ENCODE results near the gene ATG14. TPM values are rescaled to one million over a fixed set of nuclear protein-coding genes. Genes with fewer than 3 reads are reported as not detected.
"Not testable (repeated sequence)": the region's sequence is repeated elsewhere in the genome, so short reads cannot be mapped to it uniquely, and the experiment has no call there.

The ATG14 gene, protein sequence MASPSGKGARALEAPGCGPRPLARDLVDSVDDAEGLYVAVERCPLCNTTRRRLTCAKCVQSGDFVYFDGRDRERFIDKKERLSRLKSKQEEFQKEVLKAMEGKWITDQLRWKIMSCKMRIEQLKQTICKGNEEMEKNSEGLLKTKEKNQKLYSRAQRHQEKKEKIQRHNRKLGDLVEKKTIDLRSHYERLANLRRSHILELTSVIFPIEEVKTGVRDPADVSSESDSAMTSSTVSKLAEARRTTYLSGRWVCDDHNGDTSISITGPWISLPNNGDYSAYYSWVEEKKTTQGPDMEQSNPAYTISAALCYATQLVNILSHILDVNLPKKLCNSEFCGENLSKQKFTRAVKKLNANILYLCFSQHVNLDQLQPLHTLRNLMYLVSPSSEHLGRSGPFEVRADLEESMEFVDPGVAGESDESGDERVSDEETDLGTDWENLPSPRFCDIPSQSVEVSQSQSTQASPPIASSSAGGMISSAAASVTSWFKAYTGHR
- 1 to 10 TPM; 7.4 to 8.3 TPM for total RNA-seq

DNA sequence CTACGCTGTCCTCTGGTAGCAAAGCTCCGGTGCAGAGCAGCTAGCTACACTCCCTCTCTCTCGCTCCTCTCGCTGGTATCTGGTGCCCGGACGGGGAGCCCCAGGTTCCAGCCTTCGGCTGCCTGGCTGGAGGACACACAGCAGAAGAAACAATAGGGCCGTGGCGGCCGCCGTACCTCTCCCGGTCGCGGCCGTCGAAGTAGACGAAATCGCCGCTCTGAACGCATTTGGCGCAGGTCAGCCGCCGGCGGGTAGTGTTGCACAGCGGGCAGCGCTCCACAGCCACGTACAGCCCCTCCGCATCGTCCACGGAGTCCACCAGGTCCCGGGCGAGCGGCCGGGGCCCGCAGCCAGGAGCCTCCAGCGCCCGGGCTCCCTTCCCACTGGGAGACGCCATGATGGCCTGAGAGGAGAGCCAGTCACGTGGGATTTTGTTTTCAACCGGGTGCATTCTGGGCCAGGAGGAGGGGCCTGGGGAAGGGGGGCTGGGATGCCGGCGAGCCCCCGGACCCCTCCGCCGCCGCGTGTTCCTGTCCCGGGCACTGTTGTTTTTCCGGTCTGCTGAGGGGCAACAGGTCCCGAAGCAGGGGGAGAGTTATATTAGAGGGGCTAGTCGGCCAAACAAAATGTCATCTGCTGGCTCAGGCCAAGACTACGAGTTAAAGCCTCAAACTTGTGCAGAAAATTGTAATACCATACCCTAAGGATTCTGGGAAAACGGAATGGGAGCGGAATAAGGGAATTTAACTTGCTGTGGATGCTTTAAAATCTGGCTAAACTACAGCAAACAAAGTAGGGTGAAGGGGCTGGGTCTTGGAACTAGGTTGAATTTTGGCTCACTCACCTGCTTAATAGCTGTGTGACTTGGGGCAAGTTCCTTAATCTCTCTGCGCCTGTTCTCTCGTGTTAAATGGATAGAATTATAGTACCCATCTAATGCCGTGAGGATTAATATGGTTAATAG is at the start of gene ATG14:
TSS of gene ATG14 (minus strand) at position 405 of the 964 bp plus-strand sequence. CDS start at position 397, 8 bp downstream.
- H3K9me3 Mint-ChIP-seq: no peaks in the 10 kb centered on the region
- no peaks in the 10 kb centered on the region for H3K36me3 Mint-ChIP-seq
- peak within 1 kb of the TSS; percentile 92 to 93 for H3K27ac Mint-ChIP-seq
- peak; percentile 74 to 80 for DNase-seq (ENCODE audit: low spot score in 2 of 2)
- ATAC-seq: peak; percentile 97 to 99

DNA sequence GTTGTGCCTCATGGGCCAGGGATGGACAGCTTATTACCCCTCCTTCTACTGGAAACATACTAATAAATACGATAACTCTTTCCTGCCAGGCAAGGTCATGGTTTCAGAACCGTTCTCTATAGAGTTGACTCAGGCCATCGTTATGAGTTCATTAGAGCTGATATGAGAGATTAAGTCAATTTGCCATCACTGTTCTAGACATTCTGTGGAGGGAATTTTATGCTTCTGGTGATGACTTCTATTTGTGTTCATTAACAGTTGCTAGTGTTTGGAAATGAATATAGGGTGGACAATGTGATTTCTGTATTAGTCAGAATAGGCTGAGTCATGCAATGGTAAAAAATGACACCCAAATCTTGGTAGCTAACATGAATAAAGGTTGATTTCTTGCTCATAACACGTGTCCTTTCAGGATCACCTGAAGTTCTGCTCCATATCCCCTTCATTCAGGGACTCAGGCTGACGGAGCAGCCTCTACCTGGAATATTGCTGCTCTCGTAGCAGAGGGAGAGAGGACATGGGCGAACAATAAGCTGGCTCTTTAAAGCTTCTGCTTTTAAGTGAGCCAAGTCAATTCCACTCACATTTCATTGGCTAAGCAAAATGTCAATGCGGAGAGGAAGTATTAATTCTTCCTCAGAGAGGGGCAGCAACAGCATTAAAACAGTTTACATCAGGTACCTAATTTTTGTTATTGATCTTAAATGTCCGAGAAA is 47.3 kb upstream of the ATG14 start:
- Mint-ChIP-seq H3K36me3 (peaks cover 0 to 4% of the 10 kb centered on the region in 2 donors), H3K27ac (peak overlapping the region in 1 of 2 donors; percentile 15), H3K9me3 (no peaks in the 10 kb centered on the region)
- no peak for DNase-seq (ENCODE audit: low spot score in 2 of 2)
- ATAC-seq: peak; percentile 66 to 78

DNA sequence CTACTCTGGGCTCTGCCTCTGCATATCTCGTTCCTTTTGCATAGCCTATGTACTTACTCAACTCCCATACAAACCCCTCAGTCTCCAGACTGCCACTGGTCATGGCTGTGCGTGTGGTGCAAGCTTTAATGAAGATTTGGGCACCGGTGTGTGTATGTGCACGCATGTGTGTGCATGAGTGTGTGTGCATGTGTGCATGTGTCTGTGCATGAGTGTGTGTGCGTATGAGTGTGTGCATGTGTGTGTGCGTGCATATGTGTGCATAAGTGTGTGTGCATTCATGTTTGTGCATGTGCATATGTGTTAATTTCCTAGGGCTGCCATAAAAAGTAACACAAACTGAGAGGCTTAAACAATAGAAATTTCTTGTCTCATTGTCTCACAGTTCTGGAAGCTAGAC is 45.9 kb upstream of the ATG14 start:
- no peak overlapping the region for H3K27ac Mint-ChIP-seq
- DNase-seq (ENCODE audit: low spot score in 2 of 2): no peak
- H3K36me3 Mint-ChIP-seq: peaks cover 0 to 4% of the 10 kb centered on the region in 2 donors
- H3K9me3 Mint-ChIP-seq: no peaks in the 10 kb centered on the region
- no peak for ATAC-seq

DNA sequence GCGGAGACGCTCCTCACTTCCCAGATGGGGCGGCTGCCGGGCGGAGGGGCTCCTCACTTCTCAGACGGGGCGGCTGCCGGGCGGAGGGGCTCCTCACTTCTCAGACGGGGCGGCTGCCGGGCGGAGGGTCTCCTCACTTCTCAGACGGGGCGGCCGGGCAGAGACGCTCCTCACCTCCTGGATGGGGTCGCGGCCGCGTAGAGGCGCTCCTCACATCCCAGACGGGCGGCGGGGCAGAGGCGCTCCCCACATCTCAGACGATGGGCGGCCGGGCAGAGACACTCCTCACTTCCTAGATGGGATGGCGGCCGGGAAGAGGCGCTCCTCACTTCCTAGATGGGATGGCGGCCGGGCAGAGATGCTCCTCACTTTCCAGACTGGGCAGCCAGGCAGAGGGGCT is 44.8 kb upstream of the ATG14 start:
- not testable (repeated sequence) for H3K9me3 Mint-ChIP-seq; H3K36me3 Mint-ChIP-seq; ATAC-seq; H3K27ac Mint-ChIP-seq; DNase-seq (ENCODE audit: low spot score in 2 of 2)

DNA sequence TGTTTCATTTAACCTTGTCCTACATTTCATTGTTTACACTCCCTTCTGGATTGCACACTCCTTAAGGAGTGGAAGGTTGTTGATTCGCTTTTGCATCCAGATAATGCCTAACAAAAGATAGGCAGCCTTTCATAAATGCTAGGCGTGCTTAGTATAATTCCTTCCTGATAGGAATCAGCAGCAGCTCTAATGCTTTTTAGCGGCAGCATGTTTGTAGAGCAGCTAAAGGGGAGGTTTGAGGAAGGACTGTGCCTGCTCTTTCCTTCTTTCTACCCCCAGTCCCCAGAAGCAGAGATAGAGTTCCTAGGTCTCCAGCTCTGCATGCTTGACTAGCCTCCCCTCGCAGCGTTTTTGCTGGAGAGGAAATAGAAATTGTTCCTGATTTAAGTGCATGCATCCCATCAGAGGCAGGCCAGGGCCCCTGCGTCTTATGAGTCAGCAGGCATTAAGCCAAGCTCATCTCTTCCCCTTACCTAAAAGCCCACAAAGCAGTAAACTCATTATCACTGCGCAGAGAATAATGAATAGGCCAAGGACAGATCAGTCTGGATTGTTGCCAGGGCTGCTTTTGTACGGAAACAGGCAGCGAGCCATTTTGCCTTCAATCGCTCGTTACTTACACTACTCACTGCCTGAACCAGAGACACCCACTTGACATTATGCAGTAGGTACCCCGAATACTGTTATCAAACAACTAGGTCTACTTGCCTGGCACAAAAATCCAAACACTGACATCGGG is 42.8 kb upstream of the ATG14 start:
- no peaks in the 10 kb centered on the region for H3K9me3 Mint-ChIP-seq
- DNase-seq (ENCODE audit: low spot score in 2 of 2): no peak
- H3K36me3 Mint-ChIP-seq: peaks cover 0 to 4% of the 10 kb centered on the region in 2 donors
- no peak for ATAC-seq
- no peak overlapping the region for H3K27ac Mint-ChIP-seq

DNA sequence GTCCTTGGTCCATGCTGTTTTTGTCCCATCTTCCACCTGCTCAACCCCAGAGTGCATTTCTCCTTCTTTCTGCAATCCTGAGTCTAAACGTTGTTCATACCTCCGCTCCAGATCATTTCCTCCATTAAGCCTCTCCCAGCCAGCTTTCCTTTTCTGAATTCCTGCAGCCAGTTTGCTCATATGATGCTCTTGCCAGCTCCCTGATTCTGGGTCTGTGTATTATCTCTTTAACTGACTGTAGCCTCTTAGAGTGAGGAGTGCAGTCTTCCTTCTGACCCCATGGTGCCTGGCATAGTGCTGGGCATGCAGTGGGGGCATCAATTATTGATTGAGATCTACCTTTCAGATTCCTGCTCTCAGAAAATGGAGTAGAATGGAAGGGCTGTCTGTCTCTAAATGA is 40.3 kb upstream of the ATG14 start:
- peak overlapping the region in 1 of 2 donors; percentile 10 for H3K27ac Mint-ChIP-seq
- H3K9me3 Mint-ChIP-seq: no peaks in the 10 kb centered on the region
- no peaks in the 10 kb centered on the region for H3K36me3 Mint-ChIP-seq
- DNase-seq (ENCODE audit: low spot score in 2 of 2) (no peak), ATAC-seq (no peak)

DNA sequence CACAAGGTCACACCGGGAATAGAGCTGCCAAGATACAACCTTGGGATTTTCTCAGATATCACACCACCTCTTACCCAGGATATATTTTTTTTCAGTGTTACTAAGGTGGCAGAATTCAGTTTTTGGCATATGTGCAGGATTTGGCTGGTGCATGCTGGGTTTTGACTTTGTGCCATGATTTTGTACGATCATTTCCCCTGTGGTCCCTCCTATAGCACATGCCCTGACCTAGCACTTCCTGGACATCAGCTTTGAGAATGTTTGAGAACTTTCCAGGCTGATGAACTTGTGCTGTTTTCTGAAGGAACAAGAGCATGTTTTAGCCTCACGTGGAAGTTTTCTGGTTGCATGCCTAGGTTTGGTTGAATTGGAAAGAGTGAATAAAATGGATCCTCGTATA is 39.8 kb upstream of the ATG14 start:
- DNase-seq (ENCODE audit: low spot score in 2 of 2) (no peak), ATAC-seq (no peak)
- Mint-ChIP-seq H3K27ac (no peak overlapping the region), H3K36me3 (no peaks in the 10 kb centered on the region), H3K9me3 (no peaks in the 10 kb centered on the region)

DNA sequence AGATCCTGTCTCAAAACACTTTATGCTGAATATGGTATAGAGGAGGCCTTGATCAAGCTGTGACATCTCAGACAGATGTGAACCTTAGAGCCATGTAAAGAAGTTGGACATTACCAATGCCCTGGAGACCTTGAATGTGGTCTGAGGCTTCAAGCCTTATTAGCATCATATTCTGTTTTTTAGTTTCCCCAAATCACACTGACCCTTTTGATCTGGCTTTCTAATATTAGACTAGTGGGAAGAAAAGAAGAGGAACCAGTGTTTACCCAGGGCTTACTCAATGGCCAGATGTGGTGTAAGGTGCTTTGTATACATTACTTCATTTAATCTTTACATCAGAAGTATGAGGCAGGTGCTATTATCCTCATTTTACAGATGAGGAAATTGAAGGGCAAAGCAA is 39.4 kb upstream of the ATG14 start:
- Mint-ChIP-seq H3K36me3 (no peaks in the 10 kb centered on the region), H3K27ac (no peak overlapping the region), H3K9me3 (no peaks in the 10 kb centered on the region)
- ATAC-seq: no peak
- DNase-seq (ENCODE audit: low spot score in 2 of 2): no peak

DNA sequence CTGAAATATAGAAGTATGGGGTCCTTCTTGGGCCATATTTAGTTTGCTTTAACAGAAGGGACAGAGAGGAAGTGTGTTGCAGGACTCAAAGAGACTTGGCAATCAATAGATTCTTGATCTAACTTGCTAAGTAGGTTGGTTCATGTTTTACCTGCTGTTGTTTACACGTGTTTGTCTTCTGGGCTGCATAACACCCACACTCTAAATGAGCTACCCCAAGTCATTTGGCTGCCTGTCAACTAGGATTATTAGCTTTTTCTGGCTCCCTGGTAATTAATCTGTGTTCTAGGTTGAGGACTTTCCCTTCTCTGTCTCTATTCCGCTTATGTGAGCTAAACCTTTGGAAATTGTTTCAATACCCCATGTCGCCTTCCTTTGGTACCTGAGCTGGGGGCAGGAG is 38.9 kb upstream of the ATG14 start:
- no peak overlapping the region for H3K27ac Mint-ChIP-seq
- no peak for ATAC-seq
- no peak for DNase-seq (ENCODE audit: low spot score in 2 of 2)
- H3K36me3 Mint-ChIP-seq: no peaks in the 10 kb centered on the region
- H3K9me3 Mint-ChIP-seq: no peaks in the 10 kb centered on the region

DNA sequence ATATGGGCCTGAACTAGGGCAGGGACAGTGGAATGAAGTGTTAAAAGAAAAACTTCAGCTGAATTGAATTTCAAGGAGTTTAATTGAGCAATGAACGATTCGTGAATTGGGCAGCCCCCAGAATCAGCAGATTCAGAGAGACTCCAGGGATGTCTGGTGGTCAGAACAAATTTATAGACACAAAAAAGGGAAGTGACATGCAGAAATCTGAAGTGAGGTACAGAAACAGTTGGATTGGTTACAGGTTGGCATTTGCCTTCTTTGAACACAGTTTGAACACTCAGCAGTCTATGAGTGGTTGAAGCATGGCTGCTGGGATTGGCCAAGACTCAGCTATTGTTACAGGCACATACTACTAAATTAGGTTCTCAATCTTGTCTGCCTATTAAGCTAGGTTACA is 38.5 kb upstream of the ATG14 start:
- no peak overlapping the region for H3K27ac Mint-ChIP-seq
- DNase-seq (ENCODE audit: low spot score in 2 of 2) (no peak), ATAC-seq (no peak)
- H3K9me3 Mint-ChIP-seq: no peaks in the 10 kb centered on the region
- no peaks in the 10 kb centered on the region for H3K36me3 Mint-ChIP-seq

DNA sequence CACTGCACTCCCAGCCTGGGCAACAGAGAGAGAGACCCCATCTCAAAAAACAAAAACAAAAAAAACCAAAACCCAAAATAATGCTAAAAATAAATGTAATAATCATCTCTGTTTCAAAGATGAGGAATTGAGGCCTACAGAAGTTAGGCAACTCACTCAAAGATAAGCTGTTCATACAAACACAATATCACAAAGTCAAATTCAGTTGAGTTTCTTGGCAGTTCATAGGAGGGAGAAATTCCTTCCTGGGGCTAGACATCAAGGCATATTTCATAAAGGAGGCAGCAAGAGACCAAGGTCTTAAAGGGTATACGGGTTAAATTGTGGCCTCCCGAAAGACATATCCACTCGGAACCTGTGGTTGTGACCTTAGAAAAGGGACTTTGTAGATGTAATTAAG is 37.5 kb upstream of the ATG14 start:
- H3K27ac Mint-ChIP-seq: no peak overlapping the region
- DNase-seq (ENCODE audit: low spot score in 2 of 2) (no peak), ATAC-seq (no peak)
- no peaks in the 10 kb centered on the region for H3K36me3 Mint-ChIP-seq
- H3K9me3 Mint-ChIP-seq: no peaks in the 10 kb centered on the region

DNA sequence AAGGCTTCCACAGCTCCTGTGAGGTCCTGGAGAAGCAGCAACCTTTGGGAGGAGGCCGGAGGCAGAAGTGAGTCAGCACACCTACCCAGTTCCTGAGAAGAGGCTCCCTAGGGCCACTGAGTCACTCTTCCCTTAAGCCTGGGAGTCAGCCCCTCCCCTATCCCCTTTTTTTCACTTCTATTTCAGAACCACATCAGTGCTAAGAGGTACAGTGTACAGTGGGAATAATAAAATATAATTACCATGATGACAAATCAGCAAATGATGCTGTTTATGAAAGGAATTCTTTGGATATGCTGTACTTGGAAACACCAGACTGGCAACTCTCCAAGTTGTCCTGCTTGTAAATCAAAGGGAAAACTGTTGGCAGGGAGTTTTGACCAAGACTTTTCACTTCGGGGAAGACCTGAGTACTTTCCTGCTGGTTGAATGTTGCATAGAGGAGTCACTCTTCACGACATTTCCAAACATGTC is 36.5 kb upstream of the ATG14 start:
- Mint-ChIP-seq H3K9me3 (no peaks in the 10 kb centered on the region), H3K36me3 (no peaks in the 10 kb centered on the region), H3K27ac (no peak overlapping the region)
- ATAC-seq (peak; percentile 48 to 94), DNase-seq (ENCODE audit: low spot score in 2 of 2) (no peak)

DNA sequence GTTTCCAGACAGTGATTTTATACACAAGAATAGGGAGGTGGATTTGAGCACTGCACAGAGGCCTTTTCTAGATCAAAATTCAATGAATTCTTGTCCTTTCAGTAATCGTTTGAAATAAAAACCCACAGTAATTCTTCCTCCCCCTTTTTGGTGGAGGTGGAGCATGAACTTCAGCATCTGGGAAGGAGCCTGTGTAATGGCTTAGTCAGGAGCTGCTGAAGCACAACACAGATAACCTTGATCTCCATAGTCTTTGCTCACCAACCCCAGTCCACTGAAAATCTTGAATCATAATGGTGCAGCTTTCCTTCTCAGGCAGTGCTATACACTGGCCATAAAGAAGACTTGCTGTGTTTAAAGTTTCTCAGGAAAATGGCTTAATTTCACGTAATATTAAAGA is 35.2 kb upstream of the ATG14 start:
- Mint-ChIP-seq H3K27ac (no peak overlapping the region), H3K9me3 (no peaks in the 10 kb centered on the region), H3K36me3 (no peaks in the 10 kb centered on the region)
- DNase-seq (ENCODE audit: low spot score in 2 of 2) (no peak), ATAC-seq (no peak)

DNA sequence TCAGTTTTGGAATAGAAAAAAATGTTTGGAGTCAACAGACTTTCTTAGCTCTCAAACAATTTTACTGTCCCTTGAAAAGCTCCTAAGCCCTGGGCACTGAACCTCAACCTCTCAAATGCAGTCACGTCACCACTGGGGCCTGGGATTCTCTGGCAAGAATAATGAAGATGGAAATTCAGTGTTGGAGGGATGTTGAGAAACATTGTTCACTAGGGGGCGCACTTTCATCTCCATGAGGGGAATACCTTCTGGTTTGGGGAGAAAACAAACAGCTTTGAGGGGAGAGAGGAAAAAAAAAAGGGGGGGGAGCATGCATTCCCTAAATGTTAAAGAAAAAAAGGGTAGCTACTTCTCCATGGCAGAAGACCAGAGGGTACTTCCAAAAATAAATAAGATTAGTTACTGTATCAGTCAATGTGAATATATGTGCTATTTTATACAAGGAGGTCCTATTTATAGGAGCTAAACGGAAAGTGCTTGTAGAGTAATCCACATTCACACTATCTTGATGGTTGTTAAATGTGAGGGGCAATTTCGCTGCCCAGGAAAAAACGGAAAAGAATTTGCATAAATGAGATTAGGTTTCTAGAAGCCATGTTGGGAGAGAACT is 34.6 kb upstream of the ATG14 start:
- Mint-ChIP-seq H3K9me3 (no peaks in the 10 kb centered on the region), H3K36me3 (no peaks in the 10 kb centered on the region), H3K27ac (no peak overlapping the region)
- ATAC-seq (peak; percentile 49 to 60), DNase-seq (ENCODE audit: low spot score in 2 of 2) (peak in 1 of 2 donors; percentile 72)

DNA sequence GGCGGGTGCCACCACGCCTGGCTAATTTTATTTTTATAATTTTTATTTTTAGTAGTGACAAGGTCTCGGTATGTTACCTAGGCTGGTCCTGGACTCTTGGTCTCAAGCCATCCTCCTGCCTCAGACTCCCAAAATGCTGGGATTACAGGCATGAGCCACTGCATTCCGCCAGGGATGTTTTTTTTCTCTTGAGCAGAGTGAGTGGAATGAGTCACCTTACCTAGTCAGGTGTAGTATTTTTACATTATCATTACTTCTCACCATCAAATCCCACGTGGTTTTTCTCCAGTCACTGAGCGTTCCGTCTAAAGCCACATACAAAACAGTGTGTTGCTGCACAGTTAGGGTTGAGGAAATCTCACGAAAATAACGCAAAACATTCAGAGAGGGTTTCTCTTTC is 29.7 kb upstream of the ATG14 start:
- ATAC-seq (no peak), DNase-seq (ENCODE audit: low spot score in 2 of 2) (no peak)
- H3K27ac Mint-ChIP-seq: no peak overlapping the region
- H3K9me3 Mint-ChIP-seq: no peaks in the 10 kb centered on the region
- H3K36me3 Mint-ChIP-seq: no peaks in the 10 kb centered on the region

DNA sequence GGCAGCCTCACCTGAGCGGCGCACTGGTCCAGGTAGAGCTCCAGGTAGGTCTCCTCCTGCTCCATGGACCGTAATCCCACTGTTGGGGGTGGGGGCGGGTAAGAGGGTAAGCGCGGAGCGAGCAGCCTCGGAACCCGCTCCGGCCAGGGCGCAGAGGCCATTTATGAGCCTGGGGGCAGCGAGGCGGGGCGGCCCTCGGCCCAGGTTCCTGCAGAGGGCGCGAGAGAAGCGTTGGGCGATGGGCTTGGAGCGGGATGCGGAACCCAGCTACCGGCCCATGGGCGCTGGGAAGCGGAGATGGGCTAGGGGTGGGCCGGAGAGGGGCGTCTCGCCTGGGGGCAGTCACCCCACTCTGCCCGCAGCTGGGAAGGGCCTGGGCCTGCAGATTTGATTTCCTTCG is 28.8 kb upstream of the ATG14 start, which contains the start of gene TBPL2:
TSS of gene TBPL2 (minus strand) at position 232 of the 400 bp plus-strand sequence. CDS start at position 65, 167 bp downstream.
- Mint-ChIP-seq H3K27ac (no peak within 1 kb of the TSS), H3K36me3 (no peaks in the 10 kb centered on the region), H3K9me3 (no peaks in the 10 kb centered on the region)
- ATAC-seq (no peak), DNase-seq (ENCODE audit: low spot score in 2 of 2) (no peak)
